Activated CD4-positive, alpha-beta T cell treated with anti-CD3 and anti-CD28 coated beads for 4 hours (primary cell): ENCODE measurements around the gene TECTB.

ENCODE experiments used
- DNase-seq, 2 donors: peaks; one replicate each; pipeline ENCODE4 v3.0.0-alpha.2; 2020

The TECTB gene

DNA sequence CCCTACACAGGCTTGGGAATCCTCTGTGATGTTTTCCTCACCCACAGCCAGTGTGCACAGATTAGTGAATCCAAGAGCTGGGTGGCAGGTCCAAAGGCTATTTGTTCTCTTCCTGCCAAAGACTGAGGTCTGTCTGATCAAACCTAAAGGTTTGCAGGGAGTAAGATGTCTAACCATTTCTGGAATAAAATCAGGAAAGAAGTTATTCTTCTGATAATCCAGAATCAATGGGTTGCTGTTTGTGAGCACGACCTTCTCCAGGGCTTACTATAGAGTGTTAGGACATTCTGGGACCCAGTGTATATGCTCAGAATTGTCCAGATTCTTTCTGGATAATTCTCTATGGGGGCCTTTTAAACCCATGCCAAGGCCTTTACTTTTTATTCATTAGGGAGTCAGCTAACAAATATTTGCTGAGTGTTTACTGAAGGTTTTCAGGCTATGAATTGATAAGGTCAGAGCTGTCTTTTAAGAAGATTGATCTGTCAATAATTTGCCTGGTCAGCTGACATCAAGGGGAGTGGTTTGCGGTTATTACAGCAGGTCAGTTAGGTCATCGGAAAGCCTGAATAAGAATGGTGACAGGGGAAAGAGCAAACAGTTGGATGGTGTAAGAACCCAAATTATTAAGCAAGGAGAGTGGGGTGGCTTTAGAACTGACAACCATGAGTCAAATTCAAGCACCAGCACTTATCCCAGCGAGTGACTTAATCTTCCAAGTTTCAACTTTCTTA, 7.5 kb upstream of the TECTB start:
- no peak for DNase-seq

DNA sequence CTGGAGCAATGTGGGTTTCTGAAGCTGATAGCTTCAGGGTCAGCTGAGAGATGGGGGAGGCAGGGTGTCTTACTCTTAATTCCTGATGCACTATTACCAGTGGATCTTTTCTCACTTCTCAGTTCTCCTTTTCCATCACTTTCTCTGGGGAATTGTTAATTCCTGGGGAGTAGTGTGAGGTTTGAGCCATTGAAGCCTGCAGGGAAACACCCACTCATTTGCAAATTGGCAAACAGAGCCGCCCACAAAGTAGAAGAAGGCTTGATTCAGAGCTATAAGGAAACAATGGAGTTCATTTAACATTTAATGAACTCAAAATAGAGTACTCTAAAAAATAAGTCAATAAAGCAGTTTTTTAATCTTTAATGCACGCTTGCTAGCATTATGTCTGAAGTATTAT, 4.3 kb upstream of the TECTB start:
- DNase-seq, result no peak

DNA sequence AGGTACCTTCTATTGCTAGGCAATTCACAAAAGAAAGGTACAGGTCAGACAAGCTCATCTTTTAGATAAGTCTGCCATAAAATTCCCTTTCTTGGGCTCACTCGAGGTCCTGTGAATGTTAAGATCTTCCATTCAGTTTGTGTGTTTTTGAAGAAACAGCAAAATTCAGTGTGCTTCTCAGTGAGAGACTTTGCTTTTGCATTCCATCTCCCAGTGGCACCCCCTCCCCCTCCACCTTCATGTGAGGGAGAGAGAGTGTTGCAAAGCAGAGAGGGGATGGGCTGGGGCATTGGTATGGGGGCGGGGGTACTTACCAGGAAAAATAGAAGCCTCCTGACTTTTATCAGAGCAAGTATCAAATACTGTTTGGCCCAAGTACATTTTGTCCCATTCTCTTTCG, 3.8 kb upstream of the TECTB start:
- DNase-seq, result no peak

DNA sequence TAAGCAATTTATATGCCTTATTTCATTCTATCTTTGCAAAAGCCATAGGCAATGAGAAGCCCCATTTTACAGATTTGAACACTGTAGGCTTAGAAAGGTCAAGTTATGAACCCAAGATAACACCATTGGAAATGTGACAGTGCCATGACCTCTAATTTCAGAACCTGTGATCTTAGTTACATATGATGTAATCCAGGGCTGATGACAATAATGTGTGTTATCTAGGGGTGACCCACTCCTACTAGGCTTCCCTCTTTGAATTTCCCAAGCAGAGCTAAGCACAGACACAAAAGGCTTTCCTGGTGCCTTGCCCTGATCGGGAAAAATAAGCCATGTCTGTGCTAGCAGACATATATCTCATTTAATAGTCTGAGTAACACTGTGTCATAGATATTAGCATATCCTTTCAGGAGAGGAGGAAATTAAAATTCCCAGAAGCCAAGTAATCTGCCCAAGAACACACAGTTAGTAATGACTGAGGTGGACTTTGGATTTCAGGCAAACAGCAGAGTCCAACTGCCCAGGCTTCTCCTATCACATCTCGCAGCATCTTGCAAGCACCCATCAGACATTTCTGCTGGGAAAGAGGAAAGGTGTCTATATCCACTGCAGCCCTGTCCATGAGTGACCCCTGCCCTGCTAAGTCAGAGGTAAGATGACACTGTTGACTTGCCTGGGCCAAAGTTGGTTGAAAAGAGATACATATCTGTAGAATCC, 2.8 kb upstream of the TECTB start:
- no peak for DNase-seq

GRCh38 chr10:112282086-112282485, 1.1 kb upstream of the TECTB start:
- DNase-seq, result no peak

DNA sequence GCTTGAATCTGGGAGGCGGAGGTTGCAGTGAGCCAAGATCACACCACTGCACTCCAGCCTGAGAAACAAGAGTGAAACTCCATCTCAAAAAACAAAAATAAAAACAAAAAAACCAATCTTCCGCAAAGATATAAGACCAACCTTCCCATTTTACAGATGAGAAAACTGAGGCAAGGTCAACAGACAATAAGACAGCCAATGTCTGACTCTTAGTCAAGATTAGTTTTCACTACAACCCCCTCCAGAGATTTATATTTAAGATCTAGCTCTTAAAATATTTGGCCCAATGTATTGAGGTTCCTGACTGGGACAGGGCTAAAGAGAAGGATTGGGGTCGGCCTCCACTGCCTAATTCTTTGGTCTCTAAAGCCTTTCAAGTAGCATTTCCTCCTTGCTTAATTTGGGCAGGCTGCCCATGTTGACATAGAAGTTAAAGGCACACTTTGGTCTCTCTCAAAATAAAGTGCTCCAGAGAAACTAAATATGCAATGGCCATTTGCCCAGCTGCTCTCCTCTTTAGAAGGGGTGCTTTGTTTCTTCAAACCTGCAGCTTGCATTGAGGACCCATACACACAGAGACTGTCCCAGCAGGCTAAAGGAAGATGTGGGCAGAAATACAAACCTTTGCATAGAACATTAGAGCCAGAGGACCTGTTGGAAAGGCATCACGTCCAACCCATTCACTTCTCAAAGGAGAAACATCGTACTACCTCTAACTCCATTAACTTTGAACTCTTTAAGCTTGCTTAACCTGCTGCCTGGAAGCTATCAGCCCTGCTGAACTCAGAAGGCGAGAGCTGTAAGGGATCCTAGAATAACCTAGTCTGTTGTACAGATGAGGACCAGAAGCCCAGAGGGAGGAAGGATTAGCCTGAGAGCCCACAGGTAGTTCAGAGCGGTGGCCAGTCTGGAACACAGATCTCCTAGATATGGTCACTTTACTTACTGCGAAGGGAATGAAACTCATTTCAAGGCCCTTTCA, 3.9 kb downstream of the TECTB start:
- DNase-seq, result no peak

- no peak for DNase-seq
Observed at GRCh38 chr10:112287844-112288243, 4.6 kb downstream of the TECTB start.

- DNase-seq, result no peak
Observed at GRCh38 chr10:112288486-112288885, 5.3 kb downstream of the TECTB start.

DNA sequence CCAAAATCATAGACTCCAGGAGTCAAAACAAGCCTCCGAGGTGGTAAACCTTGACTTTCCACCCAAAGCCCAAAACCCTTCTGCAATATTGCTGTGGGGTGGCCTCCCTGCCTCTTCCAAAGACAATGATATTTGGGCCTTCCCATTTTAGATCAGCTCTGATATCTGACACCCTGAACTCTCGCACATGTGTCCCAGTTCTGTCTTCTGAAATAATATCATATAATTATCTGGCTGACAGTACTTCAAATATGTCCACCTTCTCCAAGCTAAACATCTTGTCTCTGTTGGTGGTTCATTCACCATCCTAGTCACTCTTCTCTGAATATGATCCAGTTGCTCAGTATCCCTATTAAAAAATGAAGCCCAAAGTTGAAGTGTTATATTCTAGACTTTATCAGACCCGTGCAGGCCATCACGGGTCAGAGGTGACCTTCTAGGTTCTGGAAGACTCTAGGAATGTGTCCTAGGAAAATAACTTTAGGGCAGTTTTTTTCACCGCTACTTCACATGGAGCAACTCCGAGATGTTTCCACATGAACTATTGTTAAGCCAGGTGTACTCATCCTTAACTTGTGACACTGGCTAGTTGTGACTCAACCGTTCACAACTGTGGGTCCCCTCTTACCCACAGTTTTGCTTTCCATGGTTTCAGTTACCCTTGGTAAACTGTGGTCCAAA, 6.3 kb downstream of the TECTB start:
- no peak for DNase-seq

- no peak for DNase-seq
Observed at GRCh38 chr10:112290054-112290373, 6.8 kb downstream of the TECTB start.

DNA sequence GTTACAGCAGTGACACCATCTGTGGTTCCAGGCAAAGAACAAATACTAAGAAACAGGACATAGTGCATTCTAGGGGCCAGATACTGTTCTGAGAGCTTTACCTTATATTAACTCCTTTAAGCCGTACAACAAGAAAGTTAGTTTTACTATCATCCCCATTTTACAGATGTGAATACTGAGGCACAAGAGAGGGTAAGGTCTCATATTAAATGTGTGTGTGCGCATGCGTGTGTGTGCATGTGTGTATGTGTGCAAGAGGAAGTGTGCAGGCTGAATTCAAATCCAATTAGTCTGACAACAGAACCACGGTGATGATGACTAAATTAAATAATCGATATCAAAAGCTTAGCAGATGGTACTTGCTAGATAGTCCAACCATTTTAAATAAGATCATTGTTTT, 11.0 kb downstream of the TECTB start:
- DNase-seq, result no peak

DNA sequence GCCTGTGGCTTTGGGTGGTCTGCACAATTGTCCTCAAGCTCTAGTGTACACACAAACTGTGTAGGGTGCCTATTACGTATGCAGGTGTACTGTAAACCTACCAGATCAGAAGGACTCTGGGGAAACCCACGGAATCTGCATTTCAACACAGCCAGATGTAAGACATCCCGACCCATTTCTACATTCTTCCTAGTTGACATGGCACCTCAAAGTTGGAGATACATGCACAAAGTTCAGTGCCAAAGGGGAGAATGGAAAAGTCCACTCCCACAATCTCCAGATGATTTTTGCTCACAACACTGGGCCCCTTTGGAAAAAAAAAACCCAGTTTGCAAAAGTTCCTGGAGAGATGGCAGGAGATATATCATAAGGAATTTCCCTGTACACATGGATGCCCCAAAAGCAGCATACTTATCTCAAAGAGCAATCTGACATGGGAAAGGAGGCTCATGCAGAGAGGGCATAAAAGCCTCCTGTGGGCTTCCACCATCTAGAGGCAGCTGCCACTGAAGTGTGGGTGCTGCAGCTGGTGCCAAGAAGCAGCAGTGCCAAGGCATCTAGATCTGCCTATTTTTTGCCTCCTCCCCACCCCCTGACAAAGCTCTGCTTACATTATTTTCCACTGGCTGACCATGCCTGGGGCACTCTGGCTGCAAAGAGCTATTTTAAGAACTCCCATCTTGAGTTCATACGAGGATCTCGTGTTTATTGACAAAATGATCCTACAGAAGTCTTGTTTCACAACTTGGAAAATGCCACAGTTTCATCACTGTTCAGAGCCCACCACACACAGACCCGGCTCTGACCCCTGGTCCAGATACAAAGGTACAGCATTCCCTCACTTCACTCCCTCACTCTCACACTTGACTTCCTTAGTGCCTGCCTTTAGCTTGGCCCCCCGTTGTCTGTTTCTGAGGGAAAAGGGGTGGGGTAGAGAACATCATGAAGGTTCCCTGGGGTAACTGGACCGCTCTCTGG, 12.9 kb downstream of the TECTB start:
- no peak for DNase-seq

DNA sequence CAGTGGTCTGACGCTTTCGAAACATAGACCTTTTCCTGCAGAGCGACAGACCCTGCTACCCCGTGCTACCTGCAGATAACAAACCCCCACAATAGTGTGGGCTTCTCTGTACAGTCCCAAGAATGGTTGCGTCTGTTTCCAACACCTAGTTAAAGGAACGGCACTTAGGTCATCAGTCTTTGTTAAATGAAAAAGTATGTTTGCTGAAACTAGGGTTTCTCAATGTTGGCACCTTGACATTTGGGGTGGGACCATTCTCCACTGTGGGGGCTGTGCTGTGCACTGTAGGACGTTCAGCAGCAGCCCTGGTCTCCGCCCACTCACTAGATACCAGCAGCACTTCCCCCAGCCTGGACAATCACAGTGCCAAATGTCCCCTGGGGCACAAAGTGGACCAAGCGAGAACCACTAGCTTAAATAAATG, 13.7 kb downstream of the TECTB start:
- DNase-seq, result no peak

DNA sequence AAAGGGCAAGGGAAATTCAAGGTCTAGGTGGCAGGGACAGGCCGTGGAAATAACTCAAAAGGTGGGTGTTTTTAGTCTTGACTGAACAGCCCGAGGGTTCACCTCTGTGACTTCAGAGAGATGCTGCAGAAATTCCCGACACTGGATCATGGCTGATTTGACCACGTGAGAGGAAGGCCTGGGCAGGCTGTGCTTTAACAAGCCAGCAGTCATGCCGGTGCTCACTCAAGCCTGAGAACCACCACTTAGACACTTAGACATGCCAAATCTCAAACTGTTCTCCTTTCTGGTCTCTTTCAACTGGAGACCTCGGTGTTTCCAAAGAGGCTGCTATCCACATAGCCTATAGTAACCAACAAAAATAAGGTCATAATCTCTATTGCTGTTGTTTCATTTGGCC, 15.4 kb downstream of the TECTB start:
- DNase-seq, result no peak

DNA sequence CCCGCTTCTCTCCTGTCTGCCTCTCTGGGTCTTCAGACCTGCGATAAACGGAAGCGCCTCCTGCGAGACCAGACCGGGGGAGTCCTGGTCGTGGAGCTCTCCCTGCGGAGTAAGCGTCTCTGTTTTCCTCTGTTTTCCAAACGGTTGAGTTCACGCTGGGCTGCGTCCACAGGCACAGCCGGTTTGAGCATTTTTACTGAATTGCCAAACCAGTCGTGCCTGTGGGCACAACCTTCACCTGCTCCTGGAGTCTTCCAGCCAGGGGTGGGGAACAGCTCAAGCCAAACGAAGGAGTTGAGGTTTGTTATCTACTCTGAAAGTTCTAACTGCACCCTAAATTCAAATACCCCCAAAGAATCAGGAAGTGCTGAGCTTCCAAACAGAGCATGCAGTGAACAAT, 16.3 kb downstream of the TECTB start:
- DNase-seq, result no peak

GRCh38 chr10:112302335-112302734, 19.1 kb downstream of the TECTB start:
- no peak for DNase-seq

- no peak for DNase-seq
Observed at GRCh38 chr10:112303528-112303927, 20.3 kb downstream of the TECTB start.

DNA sequence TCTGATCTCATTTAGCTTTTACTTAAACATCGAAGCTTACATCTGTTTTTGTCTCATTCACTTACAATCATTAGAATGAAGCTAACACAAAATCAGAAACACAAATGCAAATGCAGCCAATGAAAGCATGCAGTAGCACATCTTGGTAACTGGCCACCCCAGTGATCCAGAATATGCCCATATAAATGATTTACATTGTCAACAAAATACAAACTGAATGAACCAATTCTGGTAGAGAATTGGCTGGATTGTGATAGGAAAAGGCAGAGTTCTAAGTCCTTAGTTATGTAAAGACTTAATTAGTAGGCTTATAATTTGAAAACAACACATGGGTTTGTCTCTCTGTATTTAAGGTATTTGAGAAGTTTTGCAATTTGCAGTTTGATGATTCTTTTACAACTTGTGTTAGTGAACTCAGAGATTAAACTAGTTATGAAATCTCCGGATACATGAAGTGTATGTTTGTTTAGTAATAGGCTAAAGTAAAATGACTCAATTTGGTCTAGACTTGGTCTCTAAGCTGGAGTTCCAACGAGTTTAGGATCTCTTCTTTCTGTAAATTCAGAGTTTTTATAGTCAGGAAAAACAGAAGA, 21.2 kb downstream of the TECTB start:
- no peak for DNase-seq

GRCh38 chr10:112307358-112308124, 24.3 kb downstream of the TECTB start:
- DNase-seq, result peak in 1 of 2 donors; percentile 4

DNA sequence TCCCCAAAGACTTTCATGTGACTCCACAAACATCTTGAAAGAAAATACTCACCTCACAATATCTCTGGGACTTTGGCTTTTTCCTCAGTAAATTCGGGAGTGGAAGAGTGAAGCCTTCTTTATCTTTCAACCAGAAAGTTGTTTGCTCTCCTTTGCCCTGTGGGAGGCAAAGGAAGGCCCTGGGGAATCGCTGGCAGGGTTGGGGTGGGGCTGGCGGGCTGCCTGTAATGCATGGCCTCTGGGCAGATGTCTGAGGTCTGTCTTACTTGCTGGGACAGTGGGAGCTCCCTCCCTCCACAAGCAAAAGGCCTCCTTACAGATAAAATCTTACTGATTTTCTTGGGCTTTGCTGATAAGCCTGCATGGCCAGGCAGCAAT, 24.9 kb downstream of the TECTB start:
- no peak for DNase-seq

- no peak for DNase-seq
Observed at GRCh38 chr10:112311481-112311880, 28.3 kb downstream of the TECTB start.
